GM12878 (cell line): ENCODE measurements around the gene TMEM61. TPM values are rescaled to one million over a fixed set of nuclear protein-coding genes. Genes with fewer than 3 reads are reported as not detected.

Source experiments
- ATAC-seq: fragments of 200-7000 bp; cut with Tn5 transposase; 3 replicates; pipeline ENCODE4 v1.9.1; 2020; ENCODE audit warnings: mild to moderate bottlenecking, moderate library complexity
- BruUV-seq: library from RNA; stranded (reverse); fragments of 400-500 nt; replicated peaks from 2 replicates; lab custom pipeline; 2021; lab: Mats Ljungman, UMichigan
- CTCF ChIA-PET: fragments of 300-600 bp; sonication (Branson Sonifier 250); formaldehyde crosslinking; extraction: SDS; loops from one replicate; lab custom pipeline; 2021; ENCODE audit warnings: inconsistent platforms; lab: Yijun Ruan, JAX
- POLR2A ChIA-PET: fragments of 350-600 bp; formaldehyde crosslinking; extraction: SDS; loops from one replicate; lab custom pipeline; 2021; ENCODE audit warnings: inconsistent platforms; lab: Charles Lee
- RAD21 ChIA-PET: fragments of 300-600 bp; sonication (Branson Sonifier 250); formaldehyde crosslinking; loops from one replicate; lab custom pipeline; 2023; ENCODE audit warnings: antibody characterized with exemption; ENCODE audit not compliant: unreplicated experiment; lab: Charles Lee
- SMC1A ChIA-PET: fragments of 300-600 bp; sonication (Branson Sonifier 250); formaldehyde crosslinking; loops from one replicate; lab custom pipeline; 2023; ENCODE audit not compliant: unreplicated experiment, uncharacterized antibody; lab: Charles Lee
- DNase-seq: peaks from one replicate; pipeline ENCODE4 v3.0.0-alpha.2; 2011; ENCODE audit warnings: low read depth, low spot score
- FAIRE-seq: peaks from 3 replicates; lab custom pipeline; 2011; peaks lifted over from hg19 to GRCh38; lab: Jason Lieb, UNC
- H2AFZ ChIP-seq: 2 replicates; pipeline ENCODE4 v1.6.0; 2011; ENCODE audit warnings: low read depth, low read length, control low read depth; ENCODE audit not compliant: control insufficient read depth
- H3K27ac ChIP-seq: 2 replicates; pipeline ENCODE4 v1.5.1; 2011; ENCODE audit warnings: control low read depth; ENCODE audit not compliant: control insufficient read depth, insufficient read depth
- H3K27me3 ChIP-seq, 2 experiments: replicated peaks in 1 of 2; 2 replicates each; pipeline versions ENCODE4 v1.6.0 to v1.6.1; 2011; ENCODE audit warnings: low read length in 1 of 2; ENCODE audit not compliant: control insufficient read depth in 2 of 2, insufficient read depth in 2 of 2
- H3K36me3 ChIP-seq, 2 experiments: 2 replicates each; pipeline ENCODE4 v1.5.1; 2011; ENCODE audit warnings: low read length in 1 of 2; ENCODE audit not compliant: control insufficient read depth in 2 of 2, insufficient read depth in 2 of 2
- H3K4me1 ChIP-seq: 2 replicates; pipeline ENCODE4 v1.6.1; 2011; ENCODE audit warnings: mild to moderate bottlenecking, low read length, moderate library complexity, mixed read lengths; ENCODE audit not compliant: control insufficient read depth, insufficient read depth
- H3K4me2 ChIP-seq: 2 replicates; pipeline ENCODE4 v1.6.0; 2011; ENCODE audit warnings: control low read depth; ENCODE audit not compliant: control insufficient read depth, insufficient read depth
- H3K4me3 ChIP-seq: fragments of 200-600 bp; sonication (generic); 2 replicates; pipeline ENCODE4 v1.5.1; 2016
- H3K79me2 ChIP-seq: 2 replicates; pipeline ENCODE4 v1.6.0; 2011; ENCODE audit warnings: low read length; ENCODE audit not compliant: control insufficient read depth, insufficient read depth
- H3K9ac ChIP-seq: 2 replicates; pipeline ENCODE4 v1.8.0; 2011; ENCODE audit warnings: low read length, control low read depth, mixed read lengths; ENCODE audit not compliant: control insufficient read depth, insufficient read depth
- H3K9me3 ChIP-seq: replicated peaks from 3 replicates; pipeline ENCODE4 v1.5.1; 2011; ENCODE audit warnings: mild to moderate bottlenecking, low read length; ENCODE audit not compliant: control insufficient read depth, insufficient read depth
- H4K20me1 ChIP-seq: 2 replicates; pipeline ENCODE4 v1.6.0; 2011; ENCODE audit not compliant: control insufficient read depth, insufficient read depth
- BMI1 ChIP-seq: fragments of 450-650 bp; IDR thresholded peaks from 2 replicates; pipeline ENCODE4 v1.6.1; 2016; ENCODE audit warnings: mild to moderate bottlenecking, moderate library complexity, borderline replicate concordance
- CHD1 ChIP-seq: IDR thresholded peaks from 2 replicates; pipeline ENCODE4 v1.6.1; 2012; ENCODE audit warnings: low read depth, low read length, improper control_type of control experiment
- CREB1 ChIP-seq: IDR thresholded peaks from 2 replicates; pipeline ENCODE4 v1.6.1; 2012; ENCODE audit warnings: low read depth, mild to moderate bottlenecking, inconsistent platforms
- CREM ChIP-seq: IDR thresholded peaks from 2 replicates; pipeline ENCODE4 v1.6.1; 2014; ENCODE audit warnings: antibody characterized with exemption, low read depth
- EGR1 ChIP-seq, 2 experiments: IDR thresholded peaks; 1 replicate in 1 of 2; 2 replicates in 1 of 2; pipeline ENCODE4 v1.6.1; 2011 to 2012; ENCODE audit warnings: low read depth in 2 of 2, low read length in 2 of 2, borderline replicate concordance in 1 of 2, mild to moderate bottlenecking in 1 of 2, moderate library complexity in 1 of 2
- ESRRA ChIP-seq: IDR thresholded peaks from 2 replicates; pipeline ENCODE4 v1.6.1; 2012; ENCODE audit warnings: mild to moderate bottlenecking, low read length, improper control_type of control experiment
- HDGF ChIP-seq: fragments of 450-650 bp; IDR thresholded peaks from 2 replicates; pipeline ENCODE4 v1.6.1; 2016; ENCODE audit warnings: antibody characterized with exemption
- JUND ChIP-seq: IDR thresholded peaks from 2 replicates; pipeline ENCODE4 v1.6.1; 2012; ENCODE audit warnings: low read depth, mild to moderate bottlenecking, low read length, improper control_type of control experiment, moderate library complexity
- MEF2B ChIP-seq: fragments of 450-650 bp; IDR thresholded peaks from 2 replicates; pipeline ENCODE4 v1.6.1; 2018; ENCODE audit warnings: mild to moderate bottlenecking, moderate library complexity; ENCODE audit not compliant: partially characterized antibody, poor library complexity, severe bottlenecking
- NKRF ChIP-seq: fragments of 450-650 bp; conservative IDR thresholded peaks from 2 replicates; pipeline ENCODE4 v1.6.1; 2017; ENCODE audit warnings: mild to moderate bottlenecking, moderate library complexity
- NR2C2 ChIP-seq: IDR thresholded peaks from 2 replicates; pipeline ENCODE4 v1.6.1; 2011; ENCODE audit warnings: borderline replicate concordance, low read depth; ENCODE audit not compliant: control insufficient read depth, insufficient read length
- RFX5 ChIP-seq: IDR thresholded peaks from 2 replicates; pipeline ENCODE4 v1.6.1; 2011; ENCODE audit warnings: low read depth, low read length, improper control_type of control experiment
- RUNX3 ChIP-seq: IDR thresholded peaks from 2 replicates; pipeline ENCODE4 v1.6.1; 2012; ENCODE audit warnings: low read length, inconsistent platforms
- SMC3 ChIP-seq: IDR thresholded peaks from 2 replicates; pipeline ENCODE4 v1.6.1; 2011; ENCODE audit warnings: low read length, improper control_type of control experiment, borderline replicate concordance
- SRF ChIP-seq, 2 experiments: IDR thresholded peaks; 2 replicates each; pipeline ENCODE4 v1.6.1; 2011; ENCODE audit warnings: low read depth in 2 of 2, low read length in 2 of 2, mild to moderate bottlenecking in 1 of 2, moderate library complexity in 1 of 2
- STAT3 ChIP-seq: IDR thresholded peaks from 2 replicates; pipeline ENCODE4 v1.6.1; 2011; ENCODE audit warnings: low read depth, low read length, improper control_type of control experiment
- TARDBP ChIP-seq: IDR thresholded peaks from 2 replicates; pipeline ENCODE4 v1.6.1; 2016; ENCODE audit warnings: borderline replicate concordance
- YBX1 ChIP-seq: fragments of 450-650 bp; IDR thresholded peaks from 2 replicates; pipeline ENCODE4 v1.6.1; 2016; ENCODE audit warnings: antibody characterized with exemption
- ZSCAN29 ChIP-seq: fragments of 450-650 bp; IDR thresholded peaks from 2 replicates; pipeline ENCODE4 v1.6.1; 2017; ENCODE audit warnings: mild to moderate bottlenecking, moderate library complexity
- WGBS: methylation state at CpG from one replicate; pipeline ENCODE4 v1.1.6; 2016; ENCODE audit warnings: low lambda C conversion rate; ENCODE audit not compliant: insufficient replicate concordance, insufficient coverage; ENCODE audit errors: missing lambda C conversion rate; 5-methylcytosine and 5-hydroxymethylcytosine counted together
- in situ Hi-C: fragments of 300-500 bp; cut with MboI; formaldehyde crosslinking; loops from 9 replicates; pipeline ENCODE4 v1.14.3; 2018; ENCODE audit warnings: mixed read lengths
- intact Hi-C: fragments of 100-400 bp; cut with micrococcal nuclease; formaldehyde crosslinking; loops from one replicate; pipeline ENCODE4 v1.14.2; 2022; ENCODE audit not compliant: unreplicated experiment
- polyA plus RNA-seq, 11 experiments: library from polyadenylated mRNA; depleted of rRNA in 4 of 11; unstranded in 6 of 11; stranded (reverse) in 5 of 11; fragments of >200 nt; fragmentation: Nextera tagmentation in 4 of 11; fragmentation: Illumina TruSeq in 1 of 11; extraction: Ambion mirVana in 4 of 11; extraction: Trizol in 1 of 11; gene quantifications; 1 replicate in 1 of 11; 2 replicates in 10 of 11; pipeline versions ENCODE4 v1.2.1 to v1.2.3, GENCODE V29; 2011 to 2016; ENCODE audit warnings: inconsistent platforms in 2 of 11, missing spikeins in 2 of 11, low read depth in 1 of 11
- total RNA-seq, 4 experiments: library from RNA; depleted of rRNA in 3 of 4; stranded (reverse); fragments of >200 nt in 3 of 4; fragmentation: Illumina TruSeq in 1 of 4; extraction: Trizol in 1 of 4; gene quantifications; 2 replicates each; pipeline versions ENCODE4 v1.2.1 to v1.2.3, GENCODE V29; 2013 to 2021

TMEM61 gene
- total and polyA plus RNA-seq, 10 of the 15 experiments (the other 5 are each of a cell fraction or from before 2014, with no cell fraction given): not detected

DNA sequence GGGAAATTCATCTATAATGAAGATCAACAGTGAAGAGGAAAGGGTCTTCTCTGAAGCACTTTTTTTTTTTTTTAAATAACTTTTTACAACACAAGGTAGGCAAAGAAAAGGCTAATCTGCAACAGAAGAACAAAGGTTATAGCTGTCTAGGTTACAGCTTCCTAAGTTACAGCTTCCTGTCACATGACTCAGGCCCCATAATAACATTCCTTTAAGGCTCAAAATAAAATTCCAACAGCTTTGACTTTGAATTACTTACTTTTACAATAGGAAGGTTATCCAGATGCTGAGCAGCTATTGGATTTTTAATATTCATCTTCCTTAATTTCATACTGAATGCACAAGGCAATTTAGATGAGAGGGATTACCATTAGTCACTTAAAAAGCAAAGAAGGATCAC, 40.4 kb upstream of the TMEM61 start:
- no peaks in the 10 kb centered on the region for H4K20me1 ChIP-seq
- no peak overlapping the region for H2AFZ ChIP-seq
- BruUV-seq: no TSS peak
- SMC1A ChIA-PET: interaction anchor here (1.1 to 1.9 kb wide), 6 partner anchors 10 to 82 kb away, joined by 3 to 7 read pairs (median 3); no protein-coding TSS in a partner anchor
- no peak for FAIRE-seq
- CTCF ChIA-PET: interaction anchor here (0.7 to 2.2 kb wide), 7 partner anchors 8 to 184 kb away, joined by 3 to 23 read pairs (median 3); no protein-coding TSS in a partner anchor
- ATAC-seq: no peak
- H3K9me3 ChIP-seq: no peaks in the 10 kb centered on the region
- H3K36me3 ChIP-seq: no peaks in the 10 kb centered on the region
- in situ Hi-C loops (no loop called here), intact Hi-C loops (no loop called here)
- H3K79me2 ChIP-seq: no peaks in the 10 kb centered on the region
- no peaks in the 10 kb centered on the region for H3K4me1 ChIP-seq
- H3K27ac ChIP-seq: no peak overlapping the region
- H3K9ac ChIP-seq: no peak overlapping the region
- no peaks in the 10 kb centered on the region; a peak in 2 of 4 replicates for H3K27me3 ChIP-seq
- TF ChIP-seq NKRF: no peak
- TF ChIP-seq HDGF: no peak
- TF ChIP-seq BMI1: no peak
- TF ChIP-seq SRF (IDR thresholded peaks at IDR 0.05; ENCODE audit: low read depth in 2 of 2, low read length in 2 of 2): no peak
- H3K4me2 ChIP-seq: no peak overlapping the region
- POLR2A ChIA-PET: no interaction called here
- no peak for DNase-seq
- RAD21 ChIA-PET: interaction anchor here (0.9 kb wide), 1 partner anchor 10 kb away, joined by 5 read pairs; no protein-coding TSS in a partner anchor
- H3K4me3 ChIP-seq: no peak overlapping the region

- BruUV-seq: no TSS peak
- TF ChIP-seq ZSCAN29 (no peak), RFX5 (no peak), TARDBP (no peak), JUND (no peak), ESRRA (no peak), CHD1 (no peak), YBX1 (no peak), EGR1 (IDR thresholded peaks at IDR 0.05; ENCODE audit: borderline replicate concordance in 1 of 2, low read depth in 2 of 2, low read length in 2 of 2) (no peak), CREB1 (no peak), MEF2B (no peak), STAT3 (no peak), CREM (no peak), SMC3 (no peak), NR2C2 (no peak), RUNX3 (no peak)
These were observed 37.5 kb upstream of the TMEM61 start for GRCh38 chr1:54942976-54943375.

More at GRCh38 chr1:54942976-54943375, 37.5 kb upstream of the TMEM61 start:
- no peaks in the 10 kb centered on the region for H3K36me3 ChIP-seq
- SMC1A ChIA-PET: no interaction called here
- no peak overlapping the region for H3K9ac ChIP-seq
- CTCF ChIA-PET: interaction anchor here (1.8 to 11.9 kb wide), 3 partner anchors 8 to 74 kb away, joined by 7 to 436 read pairs (median 218); partner anchors contain the start of gene BSND
- no peak for DNase-seq
- H3K4me2 ChIP-seq: no peak overlapping the region
- FAIRE-seq: no peak
- in situ Hi-C loops (no loop called here), intact Hi-C loops (no loop called here)
- no peak overlapping the region for H2AFZ ChIP-seq
- no peak overlapping the region for H3K27ac ChIP-seq
- RAD21 ChIA-PET: interaction anchor here (1.0 to 9.3 kb wide), 2 partner anchors 54 to 80 kb away, joined by 3 to 156 read pairs; partner anchors contain the start of gene BSND
- POLR2A ChIA-PET: no interaction called here
- no peaks in the 10 kb centered on the region for H4K20me1 ChIP-seq
- WGBS: 25% methylated on average over 4 of the region's 4 CpGs
- no peak for ATAC-seq
- H3K4me1 ChIP-seq: no peaks in the 10 kb centered on the region
- no peaks in the 10 kb centered on the region; a peak in 1 of 4 replicates for H3K27me3 ChIP-seq
- H3K9me3 ChIP-seq: no peaks in the 10 kb centered on the region
- no peaks in the 10 kb centered on the region for H3K79me2 ChIP-seq
- no peak overlapping the region for H3K4me3 ChIP-seq
